A549 (cell line): ENCODE data around the gene ADO. TPM values are rescaled to one million over a fixed set of nuclear protein-coding genes. Genes with fewer than 3 reads are reported as not detected.

Experiments used
- ATAC-seq, 2 experiments: fragments of 200-7000 bp in 1 of 2; fragments of >200 bp in 1 of 2; cut with Nextera tagmentation in 1 of 2; cut with Tn5 transposase in 1 of 2; 3 replicates each; pipeline versions ENCODE4 v1.8.0 to v1.9.1; 2018 to 2020; ENCODE audit warnings: mild to moderate bottlenecking in 1 of 2, moderate library complexity in 1 of 2
- CTCF ChIA-PET: fragments of 300-600 bp; sonication (Branson Sonifier 250); formaldehyde crosslinking; extraction: SDS; loops from one replicate; lab custom pipeline; 2021; ENCODE audit warnings: antibody characterized with exemption, inconsistent platforms; lab: Yijun Ruan, JAX
- POLR2A ChIA-PET: fragments of 350-600 bp; formaldehyde crosslinking; extraction: SDS; loops from one replicate; lab custom pipeline; 2021; ENCODE audit warnings: antibody characterized with exemption, inconsistent platforms; lab: Yijun Ruan, JAX
- DNase-seq, 2 experiments: peaks; one replicate each; pipeline versions ENCODE4 v3.0.0 to v3.0.0-alpha.2; 2011 to 2016; ENCODE audit warnings: low read depth in 1 of 2, low spot score in 1 of 2
- FAIRE-seq: peaks from 2 replicates; lab custom pipeline; 2011; peaks lifted over from hg19 to GRCh38; lab: Jason Lieb, UNC
- H3K27ac ChIP-seq, 2 experiments: fragments of >200 bp; sonication (Bioruptor Twin); formaldehyde crosslinking; 3 replicates each; pipeline ENCODE4 v1.5.1; 2016 to 2017
- H3K4me1 ChIP-seq: fragments of >200 bp; sonication (Bioruptor Twin); formaldehyde crosslinking; 3 replicates; pipeline ENCODE4 v1.6.1; 2016
- H3K4me2 ChIP-seq: fragments of >200 bp; sonication (Bioruptor Twin); formaldehyde crosslinking; 3 replicates; pipeline ENCODE4 v1.6.1; 2016
- H3K4me3 ChIP-seq: fragments of >200 bp; sonication (Bioruptor Twin); formaldehyde crosslinking; 3 replicates; pipeline ENCODE4 v1.5.1; 2016
- H3K9me3 ChIP-seq: fragments of >200 bp; sonication (Bioruptor Twin); formaldehyde crosslinking; 3 replicates; pipeline ENCODE4 v1.6.1; 2016
- CBX8 ChIP-seq: fragments of 200-600 bp; sonication (generic); IDR thresholded peaks from 2 replicates; pipeline ENCODE4 v1.6.1; 2016
- CHD4 ChIP-seq: fragments of 200-600 bp; sonication (generic); IDR thresholded peaks from 2 replicates; pipeline ENCODE4 v1.6.1; 2016; ENCODE audit warnings: antibody characterized with exemption, mild to moderate bottlenecking, borderline replicate concordance
- EHMT2 ChIP-seq: fragments of 200-600 bp; sonication (generic); IDR thresholded peaks from 2 replicates; pipeline ENCODE4 v1.6.1; 2016; ENCODE audit warnings: antibody characterized with exemption, low read depth, mild to moderate bottlenecking, moderate library complexity
- EP300 ChIP-seq, 2 experiments: fragments of >200 bp; sonication (Bioruptor Twin); formaldehyde crosslinking; IDR thresholded peaks; 2 replicates in 1 of 2; 3 replicates in 1 of 2; pipeline ENCODE4 v1.6.1; 2016 to 2017
- ESRRA ChIP-seq: fragments of 150-350 bp; IDR thresholded peaks from 2 replicates; pipeline ENCODE4 v1.6.1; 2014; ENCODE audit warnings: mild to moderate bottlenecking, low read length, borderline replicate concordance
- FOSB ChIP-seq: fragments of 250-450 bp; sonication (Bioruptor Pico); IDR thresholded peaks from 2 replicates; pipeline ENCODE4 v1.5.0; 2020; ENCODE audit warnings: mild to moderate bottlenecking, moderate library complexity
- FOSL2 ChIP-seq, 2 experiments: fragments of 450-650 bp in 1 of 2; fragments of >200 bp in 1 of 2; sonication (Bioruptor Twin) in 1 of 2; formaldehyde crosslinking; IDR thresholded peaks; 2 replicates each; pipeline versions ENCODE4 v1.5.0 to v1.6.1; 2016 to 2020; ENCODE audit warnings: mild to moderate bottlenecking in 1 of 2, moderate library complexity in 1 of 2
- FOXS1 ChIP-seq: fragments of 250-450 bp; sonication (Bioruptor Pico); IDR thresholded peaks from 2 replicates; pipeline ENCODE4 v1.5.0; 2020; ENCODE audit warnings: mild to moderate bottlenecking, moderate library complexity
- GATA3 ChIP-seq: IDR thresholded peaks from 2 replicates; pipeline ENCODE4 v1.6.1; 2012; ENCODE audit warnings: borderline replicate concordance
- HEYL ChIP-seq: fragments of 250-450 bp; sonication (Bioruptor Pico); IDR thresholded peaks from 2 replicates; pipeline ENCODE4 v1.8.0; 2021; ENCODE audit warnings: mild to moderate bottlenecking, moderate library complexity
- KDM5A ChIP-seq: fragments of 200-600 bp; sonication (generic); IDR thresholded peaks from 2 replicates; pipeline ENCODE4 v1.6.1; 2016; ENCODE audit warnings: antibody characterized with exemption, mild to moderate bottlenecking
- MAFK ChIP-seq: fragments of 450-650 bp; IDR thresholded peaks from 2 replicates; pipeline ENCODE4 v1.6.1; 2014; ENCODE audit not compliant: partially characterized antibody
- MAZ ChIP-seq: fragments of 150-350 bp; IDR thresholded peaks from 2 replicates; pipeline ENCODE4 v1.6.1; 2014; ENCODE audit warnings: antibody characterized with exemption, low read depth, low read length, borderline replicate concordance
- POLR2AphosphoS2 ChIP-seq: conservative IDR thresholded peaks from 2 replicates; pipeline ENCODE4 v1.6.1; 2012; ENCODE audit warnings: low read length, improper control_type of control experiment, inconsistent platforms
- RAD21 ChIP-seq, 2 experiments: fragments of >200 bp in 1 of 2; sonication (Bioruptor Twin) in 1 of 2; formaldehyde crosslinking in 1 of 2; IDR thresholded peaks in 1 of 2; conservative IDR thresholded peaks in 1 of 2; 2 replicates in 1 of 2; 3 replicates in 1 of 2; pipeline ENCODE4 v1.6.1; 2012 to 2018; ENCODE audit warnings: inconsistent platforms in 1 of 2
- RNF2 ChIP-seq: fragments of 200-600 bp; sonication (generic); IDR thresholded peaks from 2 replicates; pipeline ENCODE4 v1.6.1; 2016; ENCODE audit warnings: low read depth, mild to moderate bottlenecking, antibody characterized with exemption, moderate library complexity, borderline replicate concordance
- SREBF2 ChIP-seq: fragments of 450-650 bp; IDR thresholded peaks from 2 replicates; pipeline ENCODE4 v1.6.1; 2014; ENCODE audit warnings: mild to moderate bottlenecking, moderate library complexity
- TFCP2L1 ChIP-seq: fragments of 250-450 bp; sonication (Bioruptor Pico); IDR thresholded peaks from 2 replicates; pipeline ENCODE4 v1.5.0; 2021; ENCODE audit warnings: mild to moderate bottlenecking
- TP53 ChIP-seq: fragments of 250-450 bp; sonication (Bioruptor Pico); IDR thresholded peaks from 2 replicates; pipeline ENCODE4 v1.5.0; 2021; ENCODE audit warnings: mild to moderate bottlenecking, moderate library complexity
- ZC3H11A ChIP-seq: fragments of 450-650 bp; IDR thresholded peaks from 2 replicates; pipeline ENCODE4 v1.6.1; 2014; ENCODE audit warnings: antibody characterized with exemption, mild to moderate bottlenecking
- ZFP36 ChIP-seq: fragments of 450-650 bp; IDR thresholded peaks from 2 replicates; pipeline ENCODE4 v1.6.1; 2014; ENCODE audit warnings: borderline replicate concordance; ENCODE audit not compliant: partially characterized antibody
- ZSCAN20 ChIP-seq: fragments of 250-450 bp; sonication (Bioruptor Pico); IDR thresholded peaks from 2 replicates; pipeline ENCODE4 v1.8.0; 2022; ENCODE audit warnings: mild to moderate bottlenecking, moderate library complexity
- WGBS: methylation state at CpG from one replicate; pipeline ENCODE4 v1.1.6; 2017; ENCODE audit errors: missing lambda C conversion rate; 5-methylcytosine and 5-hydroxymethylcytosine counted together
- polyA plus RNA-seq, 4 experiments: library from polyadenylated mRNA; depleted of rRNA in 3 of 4; stranded (reverse); fragments of >200 nt; fragmentation: RNase III in 1 of 4; extraction: RNeasy Plus Mini Kit Qiagen cat#74134 plus additional on column Dnase treatment in 1 of 4; gene quantifications; 2 replicates in 3 of 4; 3 replicates in 1 of 4; pipeline ENCODE4 v1.2.3, GENCODE V29; 2011 to 2017
- TF ChIP-seq, protein P1 (sequence below): fragments of 200-600 bp; sonication (generic); IDR thresholded peaks from 2 replicates; pipeline ENCODE4 v1.6.1; 2016; ENCODE audit warnings: antibody characterized with exemption, mild to moderate bottlenecking, moderate library complexity
- TF ChIP-seq, protein P2 (sequence below): IDR thresholded peaks from 2 replicates; pipeline ENCODE4 v1.6.1; 2012; ENCODE audit warnings: low read depth, borderline replicate concordance
- TF ChIP-seq, protein P3 (sequence below): IDR thresholded peaks from 2 replicates; pipeline ENCODE4 v1.6.1; 2012
- TF ChIP-seq, protein P4 (sequence below): fragments of 150-350 bp; IDR thresholded peaks from 2 replicates; pipeline ENCODE4 v1.6.1; 2014; ENCODE audit warnings: low read depth, mild to moderate bottlenecking, low read length
- TF ChIP-seq, protein P5 (sequence below): IDR thresholded peaks from 2 replicates; pipeline ENCODE4 v1.6.1; 2012
- TF ChIP-seq, protein P6 (sequence below): fragments of >200 bp; sonication (Bioruptor Twin); formaldehyde crosslinking; IDR thresholded peaks from 2 replicates; pipeline ENCODE4 v1.6.1; 2016

The ADO gene
- polyA plus RNA-seq, 2 of the 4 experiments (the other 2 are of a cell fraction), result 18.8 to 23.2 TPM

DNA sequence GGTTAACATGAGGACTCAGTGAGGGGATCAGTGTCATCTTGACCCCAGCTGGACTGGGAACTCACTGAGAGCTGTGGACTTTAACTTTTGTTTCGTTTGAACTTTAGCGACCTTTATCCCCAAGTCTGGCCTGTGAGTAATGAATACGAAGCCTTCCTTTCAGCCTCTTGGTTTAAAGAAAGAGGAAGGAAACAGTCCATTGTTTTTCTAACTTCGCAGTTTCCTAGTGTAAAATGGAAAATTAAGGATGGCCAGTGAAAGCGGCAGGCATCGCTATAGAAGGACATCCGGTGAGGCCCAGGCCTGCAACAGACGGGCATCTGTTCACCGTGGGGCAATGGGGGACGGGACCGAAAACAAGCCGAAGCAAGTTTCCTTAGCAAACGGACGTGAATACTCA, 44.1 kb upstream of the ADO start:
- 81% methylated on average over 14 of the region's 14 CpGs for WGBS
- no peak for TF ChIP-seq TFCP2L1 (CRISPR knock-in tag)
- TF ChIP-seq CHD4, result no peak
- TF ChIP-seq EHMT2, result no peak
- TF ChIP-seq MAZ, result no peak
- TF ChIP-seq ZFP36, result no peak
- TF ChIP-seq, protein P1, sequence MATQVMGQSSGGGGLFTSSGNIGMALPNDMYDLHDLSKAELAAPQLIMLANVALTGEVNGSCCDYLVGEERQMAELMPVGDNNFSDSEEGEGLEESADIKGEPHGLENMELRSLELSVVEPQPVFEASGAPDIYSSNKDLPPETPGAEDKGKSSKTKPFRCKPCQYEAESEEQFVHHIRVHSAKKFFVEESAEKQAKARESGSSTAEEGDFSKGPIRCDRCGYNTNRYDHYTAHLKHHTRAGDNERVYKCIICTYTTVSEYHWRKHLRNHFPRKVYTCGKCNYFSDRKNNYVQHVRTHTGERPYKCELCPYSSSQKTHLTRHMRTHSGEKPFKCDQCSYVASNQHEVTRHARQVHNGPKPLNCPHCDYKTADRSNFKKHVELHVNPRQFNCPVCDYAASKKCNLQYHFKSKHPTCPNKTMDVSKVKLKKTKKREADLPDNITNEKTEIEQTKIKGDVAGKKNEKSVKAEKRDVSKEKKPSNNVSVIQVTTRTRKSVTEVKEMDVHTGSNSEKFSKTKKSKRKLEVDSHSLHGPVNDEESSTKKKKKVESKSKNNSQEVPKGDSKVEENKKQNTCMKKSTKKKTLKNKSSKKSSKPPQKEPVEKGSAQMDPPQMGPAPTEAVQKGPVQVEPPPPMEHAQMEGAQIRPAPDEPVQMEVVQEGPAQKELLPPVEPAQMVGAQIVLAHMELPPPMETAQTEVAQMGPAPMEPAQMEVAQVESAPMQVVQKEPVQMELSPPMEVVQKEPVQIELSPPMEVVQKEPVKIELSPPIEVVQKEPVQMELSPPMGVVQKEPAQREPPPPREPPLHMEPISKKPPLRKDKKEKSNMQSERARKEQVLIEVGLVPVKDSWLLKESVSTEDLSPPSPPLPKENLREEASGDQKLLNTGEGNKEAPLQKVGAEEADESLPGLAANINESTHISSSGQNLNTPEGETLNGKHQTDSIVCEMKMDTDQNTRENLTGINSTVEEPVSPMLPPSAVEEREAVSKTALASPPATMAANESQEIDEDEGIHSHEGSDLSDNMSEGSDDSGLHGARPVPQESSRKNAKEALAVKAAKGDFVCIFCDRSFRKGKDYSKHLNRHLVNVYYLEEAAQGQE, result no peak
- no peak for TF ChIP-seq SREBF2
- no peak for TF ChIP-seq EP300 (IDR thresholded peaks at IDR 0.05)
- no peak for TF ChIP-seq POLR2AphosphoS2
- TF ChIP-seq RNF2, result no peak
- TF ChIP-seq KDM5A, result no peak
- TF ChIP-seq ZC3H11A, result no peak
- no peak for TF ChIP-seq ESRRA
- TF ChIP-seq FOSB (CRISPR knock-in tag), result no peak
- TF ChIP-seq, protein P2, sequence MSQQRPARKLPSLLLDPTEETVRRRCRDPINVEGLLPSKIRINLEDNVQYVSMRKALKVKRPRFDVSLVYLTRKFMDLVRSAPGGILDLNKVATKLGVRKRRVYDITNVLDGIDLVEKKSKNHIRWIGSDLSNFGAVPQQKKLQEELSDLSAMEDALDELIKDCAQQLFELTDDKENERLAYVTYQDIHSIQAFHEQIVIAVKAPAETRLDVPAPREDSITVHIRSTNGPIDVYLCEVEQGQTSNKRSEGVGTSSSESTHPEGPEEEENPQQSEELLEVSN, result no peak
- TF ChIP-seq, protein P3, sequence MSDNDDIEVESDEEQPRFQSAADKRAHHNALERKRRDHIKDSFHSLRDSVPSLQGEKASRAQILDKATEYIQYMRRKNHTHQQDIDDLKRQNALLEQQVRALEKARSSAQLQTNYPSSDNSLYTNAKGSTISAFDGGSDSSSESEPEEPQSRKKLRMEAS, result no peak
- TF ChIP-seq TP53 (CRISPR knock-in tag), result no peak
- no peak for TF ChIP-seq GATA3
- TF ChIP-seq RAD21 (conservative IDR thresholded peaks at IDR 0.05 in 1 of 2, IDR thresholded peaks at IDR 0.05 in 1 of 2), result no peak
- no peak for TF ChIP-seq CBX8
- FAIRE-seq (no peak), DNase-seq (no peak), ATAC-seq (no peak)
- Histone ChIP-seq H3K4me1 (no peaks in the 10 kb centered on the region), H3K4me2 (no peak overlapping the region), H3K4me3 (no peak overlapping the region), H3K27ac (no peak overlapping the region), H3K9me3 (no peaks in the 10 kb centered on the region)
- ChIA-PET CTCF (interaction anchor here (0.5 kb wide), 1 partner anchor 298 kb away, joined by 3 read pairs; no protein-coding TSS in a partner anchor), POLR2A (no interaction called here)

DNA sequence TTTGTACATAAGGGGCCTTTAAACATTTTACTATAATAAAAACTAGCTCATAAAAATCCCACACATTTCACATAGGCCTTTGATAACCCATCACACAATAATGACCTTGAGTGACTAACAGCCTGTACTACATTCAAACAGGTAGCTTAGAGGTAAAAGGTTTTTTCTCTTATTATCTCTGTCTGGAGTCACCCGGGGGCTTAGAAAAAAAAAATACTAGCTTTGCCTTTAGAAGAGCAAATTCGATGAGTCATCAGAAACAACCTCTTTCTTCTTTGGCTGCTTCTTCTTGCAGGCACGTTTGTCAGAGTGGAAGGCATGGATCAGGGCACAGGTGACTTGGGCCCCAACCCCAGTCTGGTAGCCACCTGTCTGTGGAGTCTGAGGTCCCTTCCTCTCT, 43.4 kb upstream of the ADO start:
- Histone ChIP-seq H3K4me2 (no peak overlapping the region), H3K27ac (no peak overlapping the region)
- no peak for FAIRE-seq
- ATAC-seq, result no peak
- TF ChIP-seq, protein P4, sequence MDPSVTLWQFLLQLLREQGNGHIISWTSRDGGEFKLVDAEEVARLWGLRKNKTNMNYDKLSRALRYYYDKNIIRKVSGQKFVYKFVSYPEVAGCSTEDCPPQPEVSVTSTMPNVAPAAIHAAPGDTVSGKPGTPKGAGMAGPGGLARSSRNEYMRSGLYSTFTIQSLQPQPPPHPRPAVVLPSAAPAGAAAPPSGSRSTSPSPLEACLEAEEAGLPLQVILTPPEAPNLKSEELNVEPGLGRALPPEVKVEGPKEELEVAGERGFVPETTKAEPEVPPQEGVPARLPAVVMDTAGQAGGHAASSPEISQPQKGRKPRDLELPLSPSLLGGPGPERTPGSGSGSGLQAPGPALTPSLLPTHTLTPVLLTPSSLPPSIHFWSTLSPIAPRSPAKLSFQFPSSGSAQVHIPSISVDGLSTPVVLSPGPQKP, result no peak
- TF ChIP-seq, protein P5, sequence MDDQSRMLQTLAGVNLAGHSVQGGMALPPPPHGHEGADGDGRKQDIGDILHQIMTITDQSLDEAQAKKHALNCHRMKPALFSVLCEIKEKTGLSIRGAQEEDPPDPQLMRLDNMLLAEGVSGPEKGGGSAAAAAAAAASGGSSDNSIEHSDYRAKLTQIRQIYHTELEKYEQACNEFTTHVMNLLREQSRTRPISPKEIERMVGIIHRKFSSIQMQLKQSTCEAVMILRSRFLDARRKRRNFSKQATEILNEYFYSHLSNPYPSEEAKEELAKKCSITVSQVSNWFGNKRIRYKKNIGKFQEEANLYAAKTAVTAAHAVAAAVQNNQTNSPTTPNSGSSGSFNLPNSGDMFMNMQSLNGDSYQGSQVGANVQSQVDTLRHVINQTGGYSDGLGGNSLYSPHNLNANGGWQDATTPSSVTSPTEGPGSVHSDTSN, result no peak
- TF ChIP-seq ZSCAN20 (no peak), KDM5A (no peak), HEYL (no peak), MAFK (peak; percentile 96), ZC3H11A (no peak), FOXS1 (CRISPR knock-in tag) (no peak), RAD21 (conservative IDR thresholded peaks at IDR 0.05 in 1 of 2, IDR thresholded peaks at IDR 0.05 in 1 of 2) (no peak), FOSL2 (IDR thresholded peaks at IDR 0.05) (no peak), FOSL2 (CRISPR knock-in tag; IDR thresholded peaks at IDR 0.05) (peak; percentile 52; the same call in 1 of the 2 replicates), CHD4 (no peak)
- TF ChIP-seq, protein P6, sequence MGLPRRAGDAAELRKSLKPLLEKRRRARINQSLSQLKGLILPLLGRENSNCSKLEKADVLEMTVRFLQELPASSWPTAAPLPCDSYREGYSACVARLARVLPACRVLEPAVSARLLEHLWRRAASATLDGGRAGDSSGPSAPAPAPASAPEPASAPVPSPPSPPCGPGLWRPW, result no peak
- TF ChIP-seq, all 56 proteins: peak for 2
- 33% methylated on average over 3 of the region's 3 CpGs for WGBS
- no peaks in the 10 kb centered on the region for H3K9me3 ChIP-seq
- ChIA-PET CTCF (no interaction called here), POLR2A (no interaction called here)
- no peaks in the 10 kb centered on the region for H3K4me1 ChIP-seq
- DNase-seq, result no peak
- no peak overlapping the region for H3K4me3 ChIP-seq
